AG10803 (cell line): ENCODE measurements around the gene GRM8.

Experiments
- DNase-seq: peaks from one replicate; pipeline ENCODE4 v3.0.0; 2010; ENCODE audit warnings: low read depth
- H3K4me3 ChIP-seq: 2 replicates; pipeline ENCODE4 v1.5.1; 2011; ENCODE audit warnings: mild to moderate bottlenecking, low read length, control low read depth
- TF ChIP-seq, protein P1 (sequence below): conservative IDR thresholded peaks from 2 replicates; pipeline ENCODE4 v1.5.1; 2011; ENCODE audit warnings: mild to moderate bottlenecking, low read length, control low read depth, inconsistent platforms

Gene GRM8

DNA sequence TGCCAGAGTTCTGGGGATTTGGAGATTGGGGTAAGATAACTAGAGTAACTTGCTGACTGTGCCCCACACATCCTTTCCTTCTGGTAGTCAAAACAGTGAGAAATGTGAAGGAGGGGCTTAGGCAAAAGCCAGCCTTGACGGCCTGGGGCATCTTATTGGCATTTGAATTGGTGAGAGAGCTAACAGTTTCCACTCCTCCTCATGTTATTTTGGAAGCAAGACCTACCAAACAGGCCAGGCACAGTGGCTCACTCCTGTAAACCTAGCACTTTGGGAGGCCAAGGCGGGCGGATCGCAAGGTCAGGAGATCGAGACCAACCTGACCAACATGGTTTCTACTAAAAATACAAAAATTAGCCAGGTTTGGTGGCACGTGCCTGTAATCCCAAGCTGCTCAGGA lies 596.6 kb downstream of the GRM8 start:
- TF ChIP-seq, protein P1, sequence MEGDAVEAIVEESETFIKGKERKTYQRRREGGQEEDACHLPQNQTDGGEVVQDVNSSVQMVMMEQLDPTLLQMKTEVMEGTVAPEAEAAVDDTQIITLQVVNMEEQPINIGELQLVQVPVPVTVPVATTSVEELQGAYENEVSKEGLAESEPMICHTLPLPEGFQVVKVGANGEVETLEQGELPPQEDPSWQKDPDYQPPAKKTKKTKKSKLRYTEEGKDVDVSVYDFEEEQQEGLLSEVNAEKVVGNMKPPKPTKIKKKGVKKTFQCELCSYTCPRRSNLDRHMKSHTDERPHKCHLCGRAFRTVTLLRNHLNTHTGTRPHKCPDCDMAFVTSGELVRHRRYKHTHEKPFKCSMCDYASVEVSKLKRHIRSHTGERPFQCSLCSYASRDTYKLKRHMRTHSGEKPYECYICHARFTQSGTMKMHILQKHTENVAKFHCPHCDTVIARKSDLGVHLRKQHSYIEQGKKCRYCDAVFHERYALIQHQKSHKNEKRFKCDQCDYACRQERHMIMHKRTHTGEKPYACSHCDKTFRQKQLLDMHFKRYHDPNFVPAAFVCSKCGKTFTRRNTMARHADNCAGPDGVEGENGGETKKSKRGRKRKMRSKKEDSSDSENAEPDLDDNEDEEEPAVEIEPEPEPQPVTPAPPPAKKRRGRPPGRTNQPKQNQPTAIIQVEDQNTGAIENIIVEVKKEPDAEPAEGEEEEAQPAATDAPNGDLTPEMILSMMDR: no peak
- no peak overlapping the region for H3K4me3 ChIP-seq
- no peak for DNase-seq

DNA sequence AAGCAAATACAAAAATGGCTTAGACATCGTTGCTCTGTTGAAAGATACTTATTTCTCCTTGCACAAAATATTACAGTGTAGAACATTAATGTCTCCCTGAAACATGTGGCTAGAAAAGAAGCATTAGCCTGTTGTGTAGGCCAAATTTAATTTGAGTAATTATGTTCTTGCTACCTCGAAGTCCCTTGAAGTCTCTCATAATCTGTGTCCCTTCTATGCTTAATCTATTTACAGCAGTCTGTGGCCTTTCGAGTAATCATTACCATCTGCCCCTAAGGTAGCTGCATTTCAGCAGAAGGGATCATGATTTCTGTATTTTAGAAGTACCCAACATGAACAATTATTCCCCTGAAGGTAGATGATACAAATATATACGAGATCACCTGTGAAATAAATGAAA lies 615.2 kb downstream of the GRM8 start:
- TF ChIP-seq, protein P1: no peak
- no peak overlapping the region for H3K4me3 ChIP-seq
- DNase-seq: no peak

DNA sequence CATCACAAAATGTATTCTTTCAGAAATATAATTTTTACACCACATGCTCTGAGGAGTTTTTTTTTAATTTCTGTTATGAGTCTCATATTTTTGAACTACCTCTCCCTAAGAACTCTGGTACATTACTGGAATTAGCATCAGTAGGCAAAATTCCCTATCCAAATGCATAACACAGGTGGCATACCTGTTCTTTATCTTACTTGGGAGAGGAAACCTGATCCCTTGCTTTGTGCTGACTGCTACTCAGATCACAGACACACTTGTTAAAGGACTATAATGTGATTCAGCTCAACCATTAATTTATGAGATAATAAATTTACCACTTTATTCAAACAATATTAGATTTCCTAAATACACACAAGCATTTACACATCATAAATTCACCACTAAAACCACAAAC lies 617.2 kb downstream of the GRM8 start:
- no peak overlapping the region for H3K4me3 ChIP-seq
- TF ChIP-seq, protein P1: no peak
- DNase-seq: no peak

DNA sequence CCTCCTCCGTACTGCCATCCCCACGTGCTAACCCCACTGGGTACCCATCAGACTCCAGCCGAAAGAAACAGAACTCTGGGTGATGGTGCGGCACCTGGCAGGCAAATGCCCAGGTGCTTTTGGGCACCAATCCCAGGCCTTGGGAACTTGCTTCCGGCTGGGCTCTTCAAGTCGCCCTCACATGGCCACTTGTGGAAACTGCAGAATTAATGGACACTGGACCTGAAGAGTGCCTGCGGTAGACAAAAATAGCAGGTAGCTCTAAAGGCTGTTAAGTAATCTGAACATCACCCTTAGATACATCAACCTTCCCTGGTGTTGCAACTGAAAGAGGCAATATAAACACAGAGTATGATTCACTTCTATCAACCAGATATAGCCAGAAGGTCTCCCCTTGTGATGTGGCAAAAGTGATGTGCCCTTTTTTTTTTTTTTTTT lies 644.4 kb downstream of the GRM8 start:
- no peak for DNase-seq
- TF ChIP-seq, protein P1: no peak
- H3K4me3 ChIP-seq: no peak overlapping the region

DNA sequence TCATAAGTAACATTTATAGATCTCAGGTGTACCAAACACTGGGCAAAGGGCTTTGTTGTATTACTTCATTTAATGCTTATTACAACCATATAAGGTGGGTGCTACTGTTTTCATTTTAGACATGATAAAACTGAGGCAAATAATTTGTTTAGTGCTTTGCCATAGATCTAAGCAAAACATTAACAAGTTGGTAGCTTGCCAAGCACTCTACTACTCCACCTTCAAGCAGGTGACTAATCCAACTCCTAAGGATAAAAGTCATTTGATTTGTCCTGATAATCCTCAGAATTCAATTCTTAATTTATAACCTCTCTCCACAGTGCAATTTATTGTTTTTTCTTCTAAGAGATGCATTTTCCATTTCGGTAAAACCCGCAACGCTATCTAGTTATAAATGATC lies 646.4 kb downstream of the GRM8 start:
- H3K4me3 ChIP-seq: no peak overlapping the region
- TF ChIP-seq, protein P1: no peak
- DNase-seq: no peak

DNA sequence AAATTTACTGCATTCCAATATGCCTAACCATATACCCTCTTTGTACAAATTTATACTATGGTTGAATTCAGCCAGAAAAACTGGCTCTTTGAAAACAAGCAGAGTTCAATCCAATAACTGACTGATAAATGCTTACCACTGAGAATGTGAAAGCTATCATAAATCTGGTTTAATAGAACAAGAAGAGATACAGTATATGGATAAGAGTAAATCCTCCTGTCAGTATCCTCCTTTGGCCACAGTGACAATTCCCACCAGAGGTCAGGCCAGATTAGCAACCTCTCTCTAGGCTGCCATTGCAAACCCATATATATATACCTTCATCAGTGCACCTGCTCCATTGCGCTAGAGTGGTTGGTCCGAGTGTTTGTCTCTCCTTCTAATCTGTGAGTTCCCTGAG lies 647.2 kb downstream of the GRM8 start:
- no peak for DNase-seq
- TF ChIP-seq, protein P1: no peak
- no peak overlapping the region for H3K4me3 ChIP-seq

DNA sequence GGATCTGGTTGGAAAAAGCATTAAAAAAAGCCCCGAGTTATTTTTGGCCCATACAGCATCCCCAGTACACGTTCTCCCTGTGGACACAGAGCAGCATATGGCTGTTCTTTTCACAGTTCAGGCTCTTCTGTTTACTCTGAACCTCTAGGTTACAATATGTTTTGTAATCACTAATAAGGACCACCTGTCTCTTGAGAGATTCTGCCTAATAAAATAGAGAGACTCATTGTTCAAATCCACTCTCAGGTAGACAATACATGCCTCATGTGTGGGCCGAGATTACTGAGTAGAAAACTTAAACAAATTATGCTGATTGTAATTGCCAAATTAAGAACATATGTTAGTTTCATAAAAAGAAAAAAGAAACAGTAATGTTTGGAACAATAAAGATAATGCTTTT lies 647.7 kb downstream of the GRM8 start:
- H3K4me3 ChIP-seq: no peak overlapping the region
- DNase-seq: no peak
- TF ChIP-seq, protein P1: no peak
